Skeletal muscle cell (primary cell): Measurements from ENCODE around the gene PAX2.

Experiments used
- DNase-seq: peaks from one replicate; pipeline ENCODE4 v3.0.0-alpha.2; 2010; ENCODE audit warnings: low read depth
- H3K4me3 ChIP-seq: 2 replicates; pipeline ENCODE4 v1.5.1; 2011; ENCODE audit warnings: low read depth, mild to moderate bottlenecking, control low read depth, low read length, moderate library complexity

PAX2 gene

DNA sequence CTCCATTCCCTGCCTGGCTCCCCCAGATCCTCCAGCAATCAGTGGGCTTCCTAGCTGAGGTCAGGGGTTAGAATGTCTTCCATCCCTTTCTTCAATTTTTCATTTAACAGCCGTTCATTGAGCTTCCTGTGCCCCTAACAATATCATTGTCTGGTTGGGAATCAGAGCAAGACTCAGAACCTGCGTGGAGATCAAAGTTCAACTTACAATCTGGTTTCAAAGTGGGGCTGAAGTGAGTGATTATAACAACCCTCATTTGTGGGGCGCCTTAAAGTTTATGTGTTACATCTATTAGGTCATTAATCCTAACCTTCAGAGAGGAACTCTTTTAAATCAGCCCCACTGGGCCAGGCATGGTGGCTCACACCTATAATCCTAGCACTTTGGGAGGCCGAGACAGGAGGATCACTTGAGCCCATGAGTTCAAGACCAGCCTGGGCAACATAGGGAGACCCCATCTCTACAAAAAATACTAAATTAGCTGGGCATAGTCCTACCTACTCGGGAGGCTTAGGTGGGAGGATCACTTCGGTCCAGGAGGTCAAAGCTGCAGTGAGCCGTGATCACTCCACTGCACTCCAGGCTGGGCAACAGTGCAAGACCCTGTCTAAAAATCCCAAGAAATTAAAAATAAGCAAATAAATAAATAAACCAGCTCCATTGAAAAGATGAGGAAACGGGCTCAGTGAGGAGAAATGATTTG lies 122.0 kb downstream of the PAX2 start:
- no peak for DNase-seq
- no peak overlapping the region for H3K4me3 ChIP-seq

DNA sequence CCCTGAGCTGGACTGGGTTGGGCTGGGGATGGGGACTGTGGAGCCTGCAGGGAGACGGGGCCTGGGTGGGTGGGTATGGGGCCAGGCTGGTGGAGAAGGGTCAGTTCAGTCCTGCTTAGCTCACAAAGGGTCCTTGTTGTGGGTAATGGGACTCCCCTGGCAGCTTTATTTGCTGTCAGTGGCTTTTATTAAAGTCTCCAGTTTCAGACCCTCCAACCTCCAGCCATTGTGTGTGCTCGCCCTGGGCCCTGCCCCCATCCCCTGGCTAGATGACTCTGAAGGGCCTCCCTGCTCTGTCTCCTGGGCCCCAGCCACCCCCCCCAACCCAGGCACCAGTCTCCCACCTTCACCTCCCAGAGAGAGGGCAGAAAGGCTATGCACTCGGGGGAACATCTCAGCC lies 123.0 kb downstream of the PAX2 start:
- DNase-seq = no peak
- no peak overlapping the region for H3K4me3 ChIP-seq

DNA sequence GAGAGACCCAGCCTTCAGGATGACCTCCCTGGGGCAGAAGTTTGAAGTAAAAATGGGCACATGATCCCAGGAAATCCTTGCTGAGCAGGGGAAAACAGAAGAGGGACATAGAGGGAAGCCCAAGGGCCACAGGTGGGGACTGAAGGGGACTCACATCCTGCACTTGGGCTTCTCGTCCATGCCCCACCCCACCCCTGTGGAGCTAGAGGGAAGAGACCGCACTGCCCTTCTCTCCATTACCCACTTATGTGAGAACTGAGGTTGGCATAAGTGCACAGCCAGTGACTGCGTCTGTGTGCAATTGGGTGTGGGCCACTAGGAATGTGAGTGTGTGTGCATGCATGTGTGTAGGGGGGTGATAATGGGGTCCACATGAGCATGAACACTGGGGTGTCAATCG lies 124.0 kb downstream of the PAX2 start:
- no peak overlapping the region for H3K4me3 ChIP-seq
- no peak for DNase-seq

DNA sequence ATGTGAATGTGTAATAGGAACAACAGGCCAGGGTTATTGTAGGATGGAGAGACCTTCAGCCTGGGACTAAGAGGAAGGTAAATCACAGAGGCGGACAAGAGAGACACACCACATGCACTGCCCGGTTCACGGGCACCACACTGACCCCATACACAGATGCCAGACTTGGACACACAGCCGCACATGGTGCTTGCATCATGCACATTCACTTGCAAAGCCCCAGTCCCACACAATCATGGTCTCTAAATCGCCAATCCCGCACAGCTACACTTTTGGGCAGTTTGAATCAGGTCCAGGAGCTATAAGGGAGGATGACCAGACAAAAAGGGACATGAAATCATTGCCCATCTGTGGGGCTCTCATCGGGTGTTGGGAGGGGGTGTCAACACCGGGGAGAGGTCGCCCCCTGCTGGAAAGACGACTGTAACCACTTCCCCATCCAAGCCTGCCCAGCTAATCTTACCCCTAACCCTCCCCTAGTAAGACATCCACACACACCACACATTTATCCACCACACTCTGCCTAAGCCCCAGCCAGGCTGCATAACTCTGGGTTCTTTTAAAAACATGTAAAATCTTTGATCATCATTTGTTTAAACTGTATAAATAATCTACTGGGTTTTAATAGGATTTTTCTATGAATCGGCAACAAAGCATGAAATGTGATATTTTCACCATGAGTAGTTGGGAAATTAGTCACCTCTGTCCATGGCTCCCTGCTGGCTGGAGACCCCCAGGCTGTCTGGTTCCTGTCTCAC lies 126.8 kb downstream of the PAX2 start:
- no peak overlapping the region for H3K4me3 ChIP-seq
- DNase-seq = no peak

DNA sequence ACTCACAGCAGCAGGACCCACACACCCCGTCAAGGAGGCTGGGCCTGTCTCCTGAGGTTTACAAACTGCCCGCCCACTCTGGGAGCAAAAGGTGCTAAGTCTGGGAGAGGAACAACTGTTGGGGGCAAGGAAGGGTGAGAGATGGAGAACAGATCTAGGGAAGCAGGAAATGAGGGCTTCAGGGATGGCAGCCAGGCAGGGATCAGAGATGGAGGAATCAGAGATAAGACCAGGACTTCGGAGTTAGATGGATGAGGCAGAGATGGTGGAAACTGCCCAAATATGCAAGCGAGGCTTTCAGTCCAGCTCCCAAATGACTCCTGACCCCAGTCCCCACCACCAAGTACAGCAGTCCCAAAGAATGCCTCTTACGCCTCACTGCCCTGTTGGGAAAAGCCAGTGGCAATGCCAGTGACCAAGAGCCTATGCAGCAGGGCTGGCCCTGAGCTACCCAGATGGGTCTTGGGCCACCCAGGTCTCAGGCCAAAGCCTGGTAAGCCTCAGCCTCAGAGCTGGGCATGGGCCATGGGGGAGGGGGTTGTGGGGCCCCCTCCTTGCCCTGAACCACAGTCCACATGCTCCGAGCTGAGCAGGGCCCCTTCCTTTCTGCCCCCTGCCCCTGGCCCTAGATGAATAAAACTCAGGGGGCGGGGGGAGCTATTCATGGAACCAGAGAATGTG lies 127.9 kb downstream of the PAX2 start:
- H3K4me3 ChIP-seq = no peak overlapping the region
- DNase-seq = no peak

DNA sequence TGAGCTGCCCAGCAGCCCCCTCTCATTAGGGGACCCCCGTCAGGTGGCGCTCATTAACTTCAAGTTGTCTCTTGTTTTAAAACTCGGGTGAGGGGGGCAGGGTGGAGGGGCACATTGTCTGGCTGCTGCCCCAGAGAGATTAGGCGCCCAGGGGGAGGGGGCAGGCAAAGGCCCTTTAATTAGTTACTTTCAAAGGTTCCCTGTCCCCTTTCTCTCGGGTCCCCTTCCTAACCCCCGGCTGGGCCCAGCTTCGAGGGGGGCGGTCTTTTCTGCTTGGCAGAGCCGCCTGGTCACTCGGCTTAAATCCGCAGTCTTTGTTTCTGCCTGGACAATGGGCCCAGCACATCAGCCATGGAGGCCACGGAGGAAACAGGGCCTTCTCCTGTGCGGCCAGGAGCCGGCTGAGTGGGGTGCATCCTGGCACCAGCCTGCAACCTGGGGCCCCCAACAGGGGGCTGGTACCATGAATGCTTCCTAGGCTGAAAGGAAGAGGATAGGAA lies 128.5 kb downstream of the PAX2 start:
- H3K4me3 ChIP-seq = no peak overlapping the region
- DNase-seq = no peak

DNA sequence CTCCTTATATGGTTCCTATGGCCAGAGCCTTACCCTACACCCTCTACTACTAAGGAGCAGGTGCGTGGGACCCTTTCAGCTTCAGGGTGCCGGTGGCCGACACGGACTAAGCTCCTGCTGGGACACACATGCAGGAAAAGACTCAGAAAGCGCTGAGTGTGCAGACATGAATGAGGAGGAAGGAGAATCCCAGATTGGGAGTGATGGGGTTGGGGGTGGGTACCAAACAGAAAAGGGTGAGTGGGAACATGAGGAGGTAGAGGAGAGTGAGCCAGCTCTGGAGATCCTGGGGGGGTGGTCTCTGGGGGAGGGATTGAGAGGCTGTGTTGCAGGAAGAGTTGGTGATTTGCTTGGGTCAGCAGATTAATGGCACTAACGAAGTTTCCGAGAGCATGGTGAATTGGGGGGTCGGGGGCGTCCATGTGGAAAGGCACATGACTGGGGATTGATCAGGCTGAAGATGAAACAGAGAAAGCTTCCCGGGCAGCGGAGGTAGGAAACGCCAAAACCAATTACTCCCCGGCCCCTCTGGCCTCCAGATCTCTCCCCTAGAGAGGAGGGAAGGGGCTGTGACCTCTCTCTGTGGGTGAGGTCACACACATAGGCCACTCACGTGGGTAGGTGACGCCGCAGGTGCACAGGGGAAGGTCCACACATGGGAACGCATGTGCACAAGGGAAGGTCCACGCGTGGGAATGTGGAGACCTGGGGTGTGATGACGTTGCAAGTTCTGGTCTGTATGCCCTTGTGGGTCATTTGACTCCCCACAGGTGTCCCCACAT lies 129.5 kb downstream of the PAX2 start:
- H3K4me3 ChIP-seq = no peak overlapping the region
- DNase-seq = no peak

DNA sequence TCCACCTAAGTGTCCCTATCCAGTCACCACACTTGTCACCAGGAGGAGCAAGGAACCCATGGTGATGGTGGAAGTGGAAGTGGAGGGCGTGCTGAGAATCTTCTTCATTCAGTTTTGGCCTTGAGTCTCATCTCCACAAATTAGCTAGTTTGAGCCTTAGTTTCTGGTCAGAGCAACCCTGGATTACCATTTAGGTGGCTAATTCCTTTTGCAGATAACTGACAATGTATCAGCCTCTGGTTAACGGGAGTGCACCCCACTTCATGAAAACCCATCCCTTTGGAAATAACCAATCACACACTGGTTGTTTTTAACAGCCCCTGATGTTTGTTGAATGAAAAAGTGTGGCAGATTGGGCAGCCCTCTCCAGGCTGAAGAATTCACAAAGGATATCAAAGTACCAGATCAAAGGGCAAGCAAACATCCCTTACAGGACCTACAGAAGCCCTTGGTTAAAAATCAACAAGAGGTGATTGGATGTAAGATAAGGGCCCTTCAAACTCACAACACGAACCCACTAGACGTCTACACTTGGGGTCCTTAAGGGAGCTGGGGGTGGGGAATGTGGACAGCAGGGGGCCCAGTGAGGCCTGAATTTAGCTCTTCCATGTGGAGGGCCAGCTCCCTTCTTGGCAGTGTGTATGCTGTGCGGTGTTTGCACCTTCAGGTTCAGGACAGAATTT lies 130.2 kb downstream of the PAX2 start:
- DNase-seq = no peak
- no peak overlapping the region for H3K4me3 ChIP-seq

DNA sequence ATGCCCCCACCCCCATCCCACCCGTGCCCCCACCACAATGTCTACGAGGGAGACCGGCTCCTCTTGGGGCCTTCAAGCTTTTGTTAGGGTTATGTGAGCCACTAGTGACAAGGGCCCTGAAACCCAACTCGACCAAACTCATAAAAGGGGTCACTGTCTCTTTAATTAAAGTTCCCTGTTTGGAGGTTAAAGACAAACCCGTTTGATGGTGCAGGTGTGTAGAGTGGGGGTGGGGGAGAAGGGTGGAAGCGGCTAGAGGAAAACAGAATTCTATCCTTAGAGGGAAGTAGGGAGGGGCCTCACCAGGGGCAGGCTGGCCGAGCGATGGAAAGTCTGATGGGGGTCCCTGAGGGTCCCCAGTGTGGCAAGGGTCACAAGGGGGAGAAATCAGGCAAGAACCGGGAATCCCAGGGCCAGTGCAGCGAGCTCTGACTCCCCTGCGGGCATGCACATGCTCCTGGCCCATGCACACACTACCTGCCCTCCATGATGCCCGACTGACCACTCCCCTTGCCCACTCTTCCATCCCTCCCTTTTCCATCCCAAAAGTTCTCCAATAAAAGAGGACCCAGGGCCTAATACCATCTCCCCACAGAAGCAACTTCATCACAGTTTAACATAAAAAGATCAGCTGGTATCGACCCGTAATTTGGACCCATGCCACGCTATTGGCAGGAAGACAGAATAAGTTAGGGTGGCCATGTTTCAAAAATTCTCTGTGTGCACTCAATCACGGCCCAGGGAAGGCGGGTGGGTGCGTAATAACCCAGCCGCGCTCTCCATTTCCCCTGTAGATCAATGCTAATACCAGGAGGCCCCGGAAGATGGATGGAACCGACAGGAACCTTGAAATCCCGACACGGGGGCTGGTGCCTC lies 131.4 kb downstream of the PAX2 start:
- no peak overlapping the region for H3K4me3 ChIP-seq

DNA sequence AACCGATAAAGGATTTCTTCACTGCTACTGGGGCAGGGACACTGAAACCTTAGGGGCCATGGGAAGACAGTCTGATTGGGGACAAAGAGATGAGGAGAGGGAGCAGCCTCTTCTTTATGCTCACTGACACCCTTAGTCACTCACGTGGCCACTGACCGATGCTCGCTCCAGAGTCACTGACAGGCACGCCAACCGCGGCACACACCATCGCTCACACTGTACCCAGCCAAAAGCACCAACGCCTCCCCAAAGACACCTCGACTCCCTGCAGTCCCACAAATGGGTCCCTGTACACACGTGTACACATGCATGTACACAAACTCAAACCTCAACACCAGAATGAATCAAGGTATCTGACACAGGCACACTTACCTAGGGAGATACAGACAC lies 132.1 kb downstream of the PAX2 start:
- DNase-seq = no peak
- H3K4me3 ChIP-seq = no peak overlapping the region

More for the DNA sequence above, 131.4 kb downstream of the PAX2 start:
- no peak for DNase-seq

DNA sequence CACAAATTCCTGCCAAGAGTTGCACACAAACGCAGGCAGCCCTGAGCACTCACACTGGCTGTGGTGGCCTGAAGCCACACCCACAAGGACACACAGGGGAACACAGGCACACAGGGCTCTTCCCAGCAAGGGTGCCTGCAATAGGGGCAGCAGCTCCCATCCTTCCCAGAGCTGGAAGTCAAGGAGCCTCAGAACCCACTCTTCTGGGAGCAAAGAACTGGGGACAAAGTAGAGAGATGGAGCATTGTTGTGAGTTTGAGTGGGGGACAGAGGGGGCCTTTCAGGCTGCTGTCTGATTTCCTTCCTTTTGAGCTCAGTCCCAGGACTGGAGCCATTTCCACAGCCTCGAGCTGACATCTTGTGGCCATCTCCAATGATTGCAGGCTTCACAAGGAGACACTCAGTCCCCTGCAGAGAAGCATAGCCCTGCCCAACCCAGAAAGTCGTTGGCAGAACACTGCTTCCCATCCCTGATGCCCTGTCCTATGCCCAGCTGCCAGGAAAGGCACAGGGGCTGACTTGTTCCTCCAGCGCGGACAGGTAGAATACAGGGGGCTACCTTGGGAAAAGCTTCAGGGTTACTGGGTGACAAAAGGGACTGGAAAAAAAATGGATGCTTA lies 133.0 kb downstream of the PAX2 start:
- H3K4me3 ChIP-seq = no peak overlapping the region
- DNase-seq = peak; percentile 43
